Parathyroid adenoma (tissue), 2 donors: ENCODE results near the gene RDH13.

ENCODE experiments used
- H2AFZ ChIP-seq: fragments of 300-600 bp; sonication (generic); one replicate; pipeline ENCODE4 v1.7.0; 2017; ENCODE audit warnings: antibody characterized with exemption, mild to moderate bottlenecking
- H3K27ac ChIP-seq: fragments of 300-600 bp; sonication (generic); one replicate; pipeline ENCODE4 v1.7.0; 2017
- H3K27me3 ChIP-seq: fragments of 300-600 bp; sonication (generic); one replicate; pipeline ENCODE4 v1.7.0; 2017; ENCODE audit warnings: low read length; ENCODE audit not compliant: control insufficient read depth, insufficient read depth
- H3K36me3 ChIP-seq: fragments of 300-600 bp; sonication (generic); one replicate; pipeline ENCODE4 v1.7.0; 2017; ENCODE audit warnings: low read length; ENCODE audit not compliant: control insufficient read depth, insufficient read depth
- H3K4me1 ChIP-seq: fragments of 300-600 bp; sonication (generic); one replicate; pipeline ENCODE4 v1.7.0; 2017; ENCODE audit warnings: control low read depth
- H3K4me2 ChIP-seq: fragments of 300-600 bp; sonication (generic); one replicate; pipeline ENCODE4 v1.7.0; 2017; ENCODE audit warnings: low read length
- H3K4me3 ChIP-seq: fragments of 300-600 bp; sonication (generic); one replicate; pipeline ENCODE4 v1.7.0; 2017; ENCODE audit warnings: low read depth, low read length
- H3K79me2 ChIP-seq: fragments of 300-600 bp; sonication (generic); one replicate; pipeline ENCODE4 v1.7.0; 2017; ENCODE audit warnings: control low read depth
- H3K9ac ChIP-seq: fragments of 300-600 bp; sonication (generic); one replicate; pipeline ENCODE4 v1.7.0; 2017; ENCODE audit warnings: mild to moderate bottlenecking
- H3K9me3 ChIP-seq: fragments of 300-600 bp; sonication (generic); one replicate; pipeline ENCODE4 v1.7.0; 2017; ENCODE audit warnings: low read length; ENCODE audit not compliant: control insufficient read depth
- CTCF ChIP-seq: fragments of 300-600 bp; sonication (generic); IDR thresholded peaks from one replicate; pipeline ENCODE4 v1.7.0; 2017; ENCODE audit warnings: antibody characterized with exemption, mild to moderate bottlenecking
- donor health status: primary hyperparathyroidism.

The RDH13 gene

GRCh38 chr19:55077106-55077505 is 14.2 kb upstream of the RDH13 start:
- Histone ChIP-seq H2AFZ (no peak overlapping the region), H3K27ac (no peak overlapping the region), H3K79me2 (peaks cover 2% of the 10 kb centered on the region), H3K9me3 (no peaks in the 10 kb centered on the region), H3K36me3 (no peaks in the 10 kb centered on the region), H3K4me1 (peaks cover 7% of the 10 kb centered on the region), H3K4me3 (no peak overlapping the region), H3K4me2 (no peak overlapping the region), H3K27me3 (no peaks in the 10 kb centered on the region), H3K9ac (no peak overlapping the region)
- TF ChIP-seq CTCF, result no peak

- Histone ChIP-seq H3K27ac (peak overlapping the region; percentile 48), H3K36me3 (no peaks in the 10 kb centered on the region), H3K9me3 (no peaks in the 10 kb centered on the region), H2AFZ (peak overlapping the region; percentile 71), H3K79me2 (peaks cover 2% of the 10 kb centered on the region), H3K27me3 (no peaks in the 10 kb centered on the region), H3K4me2 (peak overlapping the region; percentile 72), H3K4me3 (peak overlapping the region; percentile 41), H3K9ac (peak overlapping the region; percentile 13), H3K4me1 (peaks cover 7% of the 10 kb centered on the region)
- no peak for TF ChIP-seq CTCF
Measured at GRCh38 chr19:55076321-55076720, 13.4 kb upstream of the RDH13 start.

GRCh38 chr19:55075371-55075998 is 12.5 kb upstream of the RDH13 start, which contains the start of gene EPS8L1:
EPS8L1 (plus strand) TSS chr19:55075869; CDS start chr19:55076445, 576 bp downstream.
- Histone ChIP-seq H2AFZ (peak within 1 kb of the TSS; percentile 71), H3K9ac (peak within 1 kb of the TSS; percentile 13), H3K27me3 (no peaks in the 10 kb centered on the region), H3K9me3 (no peaks in the 10 kb centered on the region), H3K36me3 (no peaks in the 10 kb centered on the region), H3K79me2 (peaks cover 2% of the 10 kb centered on the region), H3K4me3 (peak within 1 kb of the TSS; percentile 41), H3K4me2 (peak within 1 kb of the TSS; percentile 72), H3K27ac (peak within 1 kb of the TSS; percentile 48), H3K4me1 (peaks cover 7% of the 10 kb centered on the region)
- no peak for TF ChIP-seq CTCF

- Histone ChIP-seq H3K4me1 (peaks cover 7% of the 10 kb centered on the region), H3K9ac (no peak overlapping the region), H2AFZ (no peak overlapping the region), H3K79me2 (no peaks in the 10 kb centered on the region), H3K36me3 (no peaks in the 10 kb centered on the region), H3K4me2 (no peak overlapping the region), H3K4me3 (no peak overlapping the region), H3K27ac (no peak overlapping the region), H3K9me3 (no peaks in the 10 kb centered on the region), H3K27me3 (no peaks in the 10 kb centered on the region)
- TF ChIP-seq CTCF, result no peak
Measured at GRCh38 chr19:55071913-55072312, 9.0 kb upstream of the RDH13 start.

GRCh38 chr19:55071129-55071502 is 8.2 kb upstream of the RDH13 start:
- H3K79me2 ChIP-seq, result no peaks in the 10 kb centered on the region
- no peak overlapping the region for H3K9ac ChIP-seq
- no peaks in the 10 kb centered on the region for H3K9me3 ChIP-seq
- no peak overlapping the region for H3K27ac ChIP-seq
- H3K4me2 ChIP-seq, result no peak overlapping the region
- H2AFZ ChIP-seq, result no peak overlapping the region
- no peak overlapping the region for H3K4me3 ChIP-seq
- no peak for TF ChIP-seq CTCF
- H3K36me3 ChIP-seq, result no peaks in the 10 kb centered on the region
- H3K27me3 ChIP-seq, result no peaks in the 10 kb centered on the region
- peaks cover 4% of the 10 kb centered on the region for H3K4me1 ChIP-seq
